Measurements from ENCODE around the gene OPALIN. TPM values are rescaled to one million over a fixed set of nuclear protein-coding genes. Genes with fewer than 3 reads are reported as not detected.

Gene OPALIN
- total and polyA plus RNA-seq, 2 donors (not counting 1 experiment from before 2014, with no cell fraction given), result not detected

DNA sequence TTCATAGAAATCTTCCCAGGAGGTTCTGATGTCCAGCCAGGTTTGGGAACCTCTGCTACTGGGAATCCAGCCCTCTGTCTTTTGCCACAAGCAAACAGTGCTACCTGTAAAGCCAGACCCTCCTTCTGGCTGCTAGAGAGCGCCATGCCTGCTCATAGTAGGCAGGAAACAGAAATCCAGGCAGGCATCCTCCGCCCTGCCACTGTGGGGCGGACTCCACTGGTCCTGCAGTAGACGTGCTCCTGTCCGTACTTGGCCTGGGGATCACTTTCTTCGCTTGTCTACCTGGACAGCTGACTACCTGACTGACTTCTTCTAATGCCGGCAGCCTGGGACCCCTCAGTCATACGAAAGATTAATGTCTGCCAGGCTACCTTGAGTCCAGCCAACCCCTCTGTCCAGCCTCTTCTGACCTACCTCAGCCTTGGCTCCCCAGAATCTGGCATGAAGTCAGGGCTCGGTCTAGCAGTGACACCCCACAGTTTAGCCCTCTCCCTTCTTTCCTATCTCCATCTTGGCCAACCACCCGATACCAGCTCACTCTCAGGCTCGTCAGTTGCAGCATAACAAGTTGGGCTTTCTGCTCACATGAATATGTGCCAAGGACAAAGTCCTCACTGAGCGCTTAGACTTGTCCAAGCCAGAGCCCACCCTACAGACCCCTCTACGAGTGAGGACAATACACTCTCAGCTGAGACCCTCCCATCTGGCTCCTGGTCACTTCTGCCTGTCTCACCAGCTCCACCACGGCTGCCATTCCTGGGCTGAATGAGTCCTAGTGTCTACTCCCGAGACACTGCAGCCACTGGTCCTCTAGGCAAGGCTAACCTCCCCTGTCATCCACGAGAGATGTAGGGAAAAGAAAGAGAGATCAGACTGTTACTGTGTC is 43.9 kb upstream of the OPALIN start:
- ChIA-PET POLR2A (no interaction called here), CTCF (interaction anchor here (0.6 to 1.3 kb wide), 5 partner anchors 10 to 1301 kb away, joined by 3 to 4 read pairs (median 3); no protein-coding TSS in a partner anchor)
- H3K4me1 Mint-ChIP-seq, result no peaks in the 10 kb centered on the region
- intact Hi-C loops (cut with micrococcal nuclease), result no loop called here
- no peak overlapping the region for H3K4me3 ChIP-seq (ENCODE audit: control extremely low read depth in 1 of 5, extremely low read depth in 1 of 5, insufficient read depth in 1 of 5, low read depth in 2 of 5, low read length in 4 of 5)
- 79% methylated on average over 13 of the region's 16 CpGs for WGBS (ENCODE audit: insufficient coverage)
- no peak overlapping the region for H3K4me3 Mint-ChIP-seq
- H3K79me2 ChIP-seq (ENCODE audit: control insufficient read depth, insufficient read depth, low read length), result no peaks in the 10 kb centered on the region
- H3K9me3 ChIP-seq (ENCODE audit: control extremely low read depth in 1 of 3, control insufficient read depth in 2 of 3, insufficient read depth in 1 of 3, low read length in 2 of 3), result no peaks in the 10 kb centered on the region
- H3K27ac Mint-ChIP-seq, result no peak overlapping the region
- no peak overlapping the region for H3K4me2 ChIP-seq (replicated peaks; ENCODE audit: low read depth, low read length, poor library complexity, severe bottlenecking)
- no peak overlapping the region for H2AFZ ChIP-seq (ENCODE audit: insufficient read depth, low read depth, low read length, poor library complexity, severe bottlenecking)
- no peaks in the 10 kb centered on the region for H4K20me1 ChIP-seq (ENCODE audit: control insufficient read depth, insufficient read depth, low read length, poor library complexity, severe bottlenecking)
- no peak overlapping the region for H3K27ac ChIP-seq (ENCODE audit: low read length in 2 of 2)
- no peaks in the 10 kb centered on the region for H3K9me3 Mint-ChIP-seq (ENCODE audit: insufficient read depth)
- no peak for ATAC-seq (ENCODE audit: low read depth)
- H3K27me3 ChIP-seq (replicated peaks in 1 of 4; ENCODE audit: control extremely low read depth in 1 of 4, control insufficient read depth in 3 of 4, insufficient read depth in 4 of 4, low read length in 3 of 4), result peaks cover 0 to 10% (median 1%) of the 10 kb centered on the region in 4 experiments
- no peak for DNase-seq
- no peaks in the 10 kb centered on the region for H3K36me3 ChIP-seq (replicated peaks in 1 of 2; ENCODE audit: control extremely low read depth in 1 of 2, control insufficient read depth in 1 of 2, extremely low read depth in 1 of 2, insufficient read depth in 2 of 2, low read length in 1 of 2)
- no peak overlapping the region for H3K9ac ChIP-seq (ENCODE audit: low read length)
- no peaks in the 10 kb centered on the region for H3K4me1 ChIP-seq (ENCODE audit: control insufficient read depth in 2 of 2, insufficient read depth in 2 of 2, low read length in 2 of 2)
- peaks cover 52% of the 10 kb centered on the region for H3K27me3 Mint-ChIP-seq
- TF ChIP-seq EZH2 (IDR thresholded peaks at IDR 0.05; ENCODE audit: borderline replicate concordance, insufficient read depth, low read depth, low read length, poor library complexity, severe bottlenecking), result no peak
- TF ChIP-seq, protein P1, sequence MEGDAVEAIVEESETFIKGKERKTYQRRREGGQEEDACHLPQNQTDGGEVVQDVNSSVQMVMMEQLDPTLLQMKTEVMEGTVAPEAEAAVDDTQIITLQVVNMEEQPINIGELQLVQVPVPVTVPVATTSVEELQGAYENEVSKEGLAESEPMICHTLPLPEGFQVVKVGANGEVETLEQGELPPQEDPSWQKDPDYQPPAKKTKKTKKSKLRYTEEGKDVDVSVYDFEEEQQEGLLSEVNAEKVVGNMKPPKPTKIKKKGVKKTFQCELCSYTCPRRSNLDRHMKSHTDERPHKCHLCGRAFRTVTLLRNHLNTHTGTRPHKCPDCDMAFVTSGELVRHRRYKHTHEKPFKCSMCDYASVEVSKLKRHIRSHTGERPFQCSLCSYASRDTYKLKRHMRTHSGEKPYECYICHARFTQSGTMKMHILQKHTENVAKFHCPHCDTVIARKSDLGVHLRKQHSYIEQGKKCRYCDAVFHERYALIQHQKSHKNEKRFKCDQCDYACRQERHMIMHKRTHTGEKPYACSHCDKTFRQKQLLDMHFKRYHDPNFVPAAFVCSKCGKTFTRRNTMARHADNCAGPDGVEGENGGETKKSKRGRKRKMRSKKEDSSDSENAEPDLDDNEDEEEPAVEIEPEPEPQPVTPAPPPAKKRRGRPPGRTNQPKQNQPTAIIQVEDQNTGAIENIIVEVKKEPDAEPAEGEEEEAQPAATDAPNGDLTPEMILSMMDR (IDR thresholded peaks at IDR 0.05), result no peak

DNA sequence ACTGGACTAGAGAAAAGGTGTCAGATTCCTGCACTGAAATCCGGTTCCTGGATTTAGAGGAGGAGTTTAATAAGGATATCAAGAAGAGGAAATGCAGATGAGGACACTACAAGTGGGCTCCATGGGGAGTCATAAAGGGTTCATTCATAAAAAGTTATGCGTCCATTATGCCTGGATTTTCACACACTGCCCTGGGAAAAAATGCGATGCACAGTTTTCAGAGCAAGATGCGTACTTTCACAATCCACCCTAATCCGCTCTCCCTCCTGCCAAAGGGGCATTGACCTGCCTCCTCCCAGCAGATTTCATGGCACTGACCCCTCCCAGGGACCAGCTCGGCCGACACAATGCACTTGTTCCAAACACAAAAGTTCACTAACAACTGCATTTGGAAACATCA is 42.2 kb upstream of the OPALIN start:
- no peak overlapping the region for H3K4me3 Mint-ChIP-seq
- peaks cover 41% of the 10 kb centered on the region for H3K27me3 Mint-ChIP-seq
- ChIA-PET POLR2A (no interaction called here), CTCF (no interaction called here)
- no peaks in the 10 kb centered on the region for H3K9me3 Mint-ChIP-seq (ENCODE audit: insufficient read depth)
- Histone ChIP-seq H3K36me3 (replicated peaks in 1 of 2; ENCODE audit: control extremely low read depth in 1 of 2, control insufficient read depth in 1 of 2, extremely low read depth in 1 of 2, insufficient read depth in 2 of 2, low read length in 1 of 2) (no peaks in the 10 kb centered on the region), H3K9ac (ENCODE audit: low read length) (no peak overlapping the region), H3K4me1 (ENCODE audit: control insufficient read depth in 2 of 2, insufficient read depth in 2 of 2, low read length in 2 of 2) (peaks cover 0 to 3% of the 10 kb centered on the region in 2 donors), H3K79me2 (ENCODE audit: control insufficient read depth, insufficient read depth, low read length) (no peaks in the 10 kb centered on the region), H3K4me3 (ENCODE audit: control extremely low read depth in 1 of 5, extremely low read depth in 1 of 5, insufficient read depth in 1 of 5, low read depth in 2 of 5, low read length in 4 of 5) (no peak overlapping the region), H3K9me3 (ENCODE audit: control extremely low read depth in 1 of 3, control insufficient read depth in 2 of 3, insufficient read depth in 1 of 3, low read length in 2 of 3) (no peaks in the 10 kb centered on the region), H4K20me1 (ENCODE audit: control insufficient read depth, insufficient read depth, low read length, poor library complexity, severe bottlenecking) (no peaks in the 10 kb centered on the region), H3K27me3 (replicated peaks in 1 of 4; ENCODE audit: control extremely low read depth in 1 of 4, control insufficient read depth in 3 of 4, insufficient read depth in 4 of 4, low read length in 3 of 4) (peaks cover 0 to 13% (median 4%) of the 10 kb centered on the region in 4 experiments), H2AFZ (ENCODE audit: insufficient read depth, low read depth, low read length, poor library complexity, severe bottlenecking) (no peak overlapping the region), H3K4me2 (replicated peaks; ENCODE audit: low read depth, low read length, poor library complexity, severe bottlenecking) (no peak overlapping the region), H3K27ac (ENCODE audit: low read length in 2 of 2) (no peak overlapping the region)
- WGBS (ENCODE audit: insufficient coverage), result 92% methylated on average over 6 of the region's 7 CpGs
- TF ChIP-seq, protein P1 (IDR thresholded peaks at IDR 0.05), result no peak
- TF ChIP-seq EZH2 (IDR thresholded peaks at IDR 0.05; ENCODE audit: borderline replicate concordance, insufficient read depth, low read depth, low read length, poor library complexity, severe bottlenecking), result no peak
- ATAC-seq (ENCODE audit: low read depth) (no peak), DNase-seq (no peak)
- intact Hi-C loops (cut with micrococcal nuclease), result no loop called here
- H3K27ac Mint-ChIP-seq, result no peak overlapping the region
- peaks cover 1% of the 10 kb centered on the region for H3K4me1 Mint-ChIP-seq
